Prostate gland (tissue), 2 donors: ENCODE results near the gene SHISA4. TPM values are rescaled to one million over a fixed set of nuclear protein-coding genes. Genes with fewer than 3 reads are reported as not detected.

ENCODE experiments used
- DNase-seq: peaks from one replicate; pipeline ENCODE4 v3.0.0-alpha.2; 2019; ENCODE audit warnings: low spot score
- H3K27ac ChIP-seq, 2 donors: fragments of 200-600 bp; sonication (generic); 2 replicates each; pipeline ENCODE4 v1.5.1; 2017 to 2019
- H3K27me3 ChIP-seq: fragments of 200-600 bp; sonication (generic); replicated peaks from 2 replicates; pipeline ENCODE4 v1.5.1; 2019; ENCODE audit not compliant: insufficient read depth
- H3K36me3 ChIP-seq, 2 donors: fragments of 200-600 bp; sonication (generic); 1 replicate in 1 of 2; 2 replicates in 1 of 2; pipeline versions ENCODE4 v1.5.1 to v1.8.1; 2017 to 2019
- H3K4me1 ChIP-seq: fragments of 200-600 bp; sonication (generic); replicated peaks from 2 replicates; pipeline ENCODE4 v1.5.1; 2019
- H3K4me3 ChIP-seq, 2 donors: fragments of 200-600 bp; sonication (generic); 2 replicates each; pipeline ENCODE4 v1.5.1; 2017 to 2019
- H3K9me3 ChIP-seq: fragments of 200-600 bp; sonication (generic); 2 replicates; pipeline ENCODE4 v1.5.1; 2017
- POLR2A ChIP-seq: fragments of 450-650 bp; IDR thresholded peaks from one replicate; pipeline ENCODE4 v1.6.1; 2016; ENCODE audit warnings: antibody characterized with exemption, mild to moderate bottlenecking
- POLR2AphosphoS5 ChIP-seq: sonication (generic); formaldehyde crosslinking; IDR thresholded peaks from one replicate; pipeline ENCODE4 v1.6.1; 2017; ENCODE audit warnings: antibody characterized with exemption
- WGBS: methylation state at CpG from one replicate; pipeline ENCODE4 v1.1.5; 2018; 5-methylcytosine and 5-hydroxymethylcytosine counted together
- intact Hi-C: fragments of 100-400 bp; cut with DNase I; formaldehyde crosslinking; loops from one replicate; pipeline ENCODE4 v1.14.2; 2022
- total RNA-seq, 2 donors: library from RNA; depleted of rRNA; stranded (reverse); fragments of >200 nt; gene quantifications; one replicate each; pipeline ENCODE4 v1.1.0, GENCODE V29; 2016
- TF ChIP-seq, protein P1 (sequence below), 4 experiments: fragments of 200-600 bp in 2 of 4; fragments of 450-650 bp in 2 of 4; sonication (generic) in 2 of 4; IDR thresholded peaks; 1 replicate in 3 of 4; 2 replicates in 1 of 4; pipeline ENCODE4 v1.5.1; 2016 to 2019; ENCODE audit warnings: antibody characterized with exemption in 4 of 4, mild to moderate bottlenecking in 2 of 4, moderate library complexity in 2 of 4

Gene SHISA4
- total RNA-seq, 2 donors from 2014 or later: 24.5 to 61.9 TPM

- intact Hi-C loops: no loop called here
These were observed 13.5 kb downstream of the SHISA4 start for GRCh38 chr1:201902198-201902597.

DNA sequence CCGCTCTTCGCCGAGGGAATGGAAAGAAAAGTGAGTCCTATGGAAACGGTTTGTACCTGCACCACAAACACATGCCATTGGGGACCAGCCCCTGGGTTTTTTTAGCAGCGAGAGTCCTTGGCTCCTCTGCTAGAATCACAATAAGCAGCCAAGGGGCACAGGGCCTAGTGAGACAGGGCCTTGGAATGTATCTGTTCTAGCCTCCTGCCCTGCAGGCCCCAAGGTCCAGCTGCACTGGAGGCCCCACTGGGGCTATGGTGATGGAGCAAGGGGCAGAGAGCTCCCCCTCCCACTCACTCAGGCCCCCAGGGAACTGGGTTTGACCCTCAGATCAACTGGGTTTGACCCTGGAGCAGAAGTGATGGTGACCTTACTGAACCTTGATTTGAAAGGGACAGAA is 14.4 kb downstream of the SHISA4 start:
- no peaks in the 10 kb centered on the region for H3K9me3 ChIP-seq
- no peak for DNase-seq
- peak overlapping the region; percentile 70 to 78 for H3K27ac ChIP-seq
- no peaks in the 10 kb centered on the region for H3K27me3 ChIP-seq
- intact Hi-C loops: no loop called here
- no peaks in the 10 kb centered on the region for H3K4me1 ChIP-seq
- WGBS: 64% methylated on average over 5 of the region's 5 CpGs
- H3K36me3 ChIP-seq: no peaks in the 10 kb centered on the region
- peak; percentile 11 for TF ChIP-seq POLR2AphosphoS5
- TF ChIP-seq, protein P1, sequence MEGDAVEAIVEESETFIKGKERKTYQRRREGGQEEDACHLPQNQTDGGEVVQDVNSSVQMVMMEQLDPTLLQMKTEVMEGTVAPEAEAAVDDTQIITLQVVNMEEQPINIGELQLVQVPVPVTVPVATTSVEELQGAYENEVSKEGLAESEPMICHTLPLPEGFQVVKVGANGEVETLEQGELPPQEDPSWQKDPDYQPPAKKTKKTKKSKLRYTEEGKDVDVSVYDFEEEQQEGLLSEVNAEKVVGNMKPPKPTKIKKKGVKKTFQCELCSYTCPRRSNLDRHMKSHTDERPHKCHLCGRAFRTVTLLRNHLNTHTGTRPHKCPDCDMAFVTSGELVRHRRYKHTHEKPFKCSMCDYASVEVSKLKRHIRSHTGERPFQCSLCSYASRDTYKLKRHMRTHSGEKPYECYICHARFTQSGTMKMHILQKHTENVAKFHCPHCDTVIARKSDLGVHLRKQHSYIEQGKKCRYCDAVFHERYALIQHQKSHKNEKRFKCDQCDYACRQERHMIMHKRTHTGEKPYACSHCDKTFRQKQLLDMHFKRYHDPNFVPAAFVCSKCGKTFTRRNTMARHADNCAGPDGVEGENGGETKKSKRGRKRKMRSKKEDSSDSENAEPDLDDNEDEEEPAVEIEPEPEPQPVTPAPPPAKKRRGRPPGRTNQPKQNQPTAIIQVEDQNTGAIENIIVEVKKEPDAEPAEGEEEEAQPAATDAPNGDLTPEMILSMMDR (IDR thresholded peaks at IDR 0.05): no peak
- H3K4me3 ChIP-seq: no peak overlapping the region

More at GRCh38 chr1:201902198-201902597, 13.5 kb downstream of the SHISA4 start:
- TF ChIP-seq POLR2A (no peak), POLR2AphosphoS5 (no peak)
- TF ChIP-seq, protein P1 (IDR thresholded peaks at IDR 0.05): no peak
- Histone ChIP-seq H3K4me3 (no peak overlapping the region), H3K9me3 (no peaks in the 10 kb centered on the region), H3K36me3 (no peaks in the 10 kb centered on the region), H3K4me1 (no peaks in the 10 kb centered on the region), H3K27ac (peak overlapping the region; percentile 70 to 78), H3K27me3 (no peaks in the 10 kb centered on the region)
- DNase-seq: no peak
- WGBS: 78% methylated on average over 3 of the region's 3 CpGs

DNA sequence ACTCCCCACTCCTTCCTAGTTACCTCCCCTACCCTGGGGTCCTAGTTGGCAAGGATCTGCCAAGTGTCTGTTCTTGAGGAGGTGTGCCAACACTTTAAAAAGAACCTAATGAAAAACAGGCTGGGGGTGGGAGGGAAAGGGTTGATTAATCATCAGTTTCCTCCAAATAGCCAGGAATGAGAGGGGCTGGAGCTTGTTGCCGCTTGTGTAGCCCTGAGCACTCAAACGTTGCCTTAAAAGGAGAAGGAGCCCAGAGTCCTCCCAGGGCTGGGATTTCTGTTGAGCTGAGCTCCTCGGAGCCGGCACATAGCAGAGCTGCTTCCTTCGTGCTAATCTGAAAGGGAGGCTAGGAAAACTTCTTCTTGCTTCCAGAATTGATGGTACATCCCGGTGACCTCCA is 15.9 kb downstream of the SHISA4 start:
- intact Hi-C loops: no loop called here
- DNase-seq: peak; percentile 31
- Histone ChIP-seq H3K9me3 (no peaks in the 10 kb centered on the region), H3K4me3 (no peak overlapping the region), H3K36me3 (no peaks in the 10 kb centered on the region), H3K27ac (peak overlapping the region; percentile 70 to 78), H3K4me1 (no peaks in the 10 kb centered on the region), H3K27me3 (no peaks in the 10 kb centered on the region)
- TF ChIP-seq, protein P1 (IDR thresholded peaks at IDR 0.05): no peak
- TF ChIP-seq POLR2AphosphoS5: peak; percentile 41
- WGBS: 16% methylated on average over 6 of the region's 6 CpGs

DNA sequence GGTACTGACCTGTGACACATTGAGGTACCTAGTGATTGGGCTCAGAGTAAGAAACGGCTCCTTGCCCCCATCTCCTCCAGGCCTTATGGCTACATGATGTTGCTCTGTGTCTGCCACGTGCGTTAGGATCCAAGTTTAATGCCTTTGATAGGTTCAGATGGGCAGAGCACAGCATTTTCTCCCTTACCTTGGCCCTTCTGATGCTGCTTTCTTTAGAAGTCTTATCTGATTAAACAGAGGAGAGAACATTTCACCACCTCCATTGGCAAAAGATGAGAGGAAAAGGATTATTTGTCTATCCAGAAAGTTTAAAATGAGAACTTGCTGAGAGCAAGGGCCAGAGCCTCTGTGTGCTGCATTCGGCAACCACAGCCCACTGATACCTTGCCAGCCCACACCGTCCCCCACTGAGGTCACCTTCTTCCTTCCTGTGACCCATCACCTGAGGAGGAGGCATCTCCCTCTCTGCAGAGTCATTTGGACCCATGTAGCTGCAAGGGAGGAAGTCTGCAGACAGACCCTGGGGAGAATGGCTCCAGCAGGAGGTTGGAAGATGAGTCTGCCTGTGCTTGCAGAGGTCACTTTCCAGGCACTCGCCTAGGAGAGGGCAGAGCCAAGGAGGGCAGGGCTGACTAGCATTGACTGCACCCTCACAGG is 16.7 kb downstream of the SHISA4 start:
- no peak for DNase-seq
- H3K4me1 ChIP-seq: no peaks in the 10 kb centered on the region
- no peaks in the 10 kb centered on the region for H3K36me3 ChIP-seq
- no peak overlapping the region for H3K4me3 ChIP-seq
- no peaks in the 10 kb centered on the region for H3K9me3 ChIP-seq
- H3K27ac ChIP-seq: peak overlapping the region; percentile 70 to 78
- 11% methylated on average over 6 of the region's 6 CpGs for WGBS
- TF ChIP-seq, protein P1 (IDR thresholded peaks at IDR 0.05): no peak
- H3K27me3 ChIP-seq: no peaks in the 10 kb centered on the region
- intact Hi-C loops: no loop called here

DNA sequence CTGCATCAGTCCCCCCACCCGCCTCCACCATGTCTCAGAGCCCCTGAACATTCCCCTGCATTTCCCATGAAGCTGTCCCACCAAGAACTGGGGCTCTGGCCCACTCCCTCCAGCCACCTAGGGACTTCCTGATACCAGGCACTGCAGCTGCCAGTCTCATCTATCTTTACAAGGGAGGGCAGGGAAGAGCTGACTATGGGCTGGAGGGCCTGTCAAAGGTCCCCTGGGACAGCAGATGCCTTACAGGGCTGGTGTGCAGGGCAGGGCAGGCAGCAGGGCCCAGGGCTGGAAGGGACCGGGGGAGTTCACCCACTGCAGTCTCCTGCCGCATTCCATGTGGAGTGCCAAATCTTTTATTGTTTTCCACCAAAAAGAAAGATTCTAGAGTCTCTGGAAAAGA is 17.6 kb downstream of the SHISA4 start:
- no peaks in the 10 kb centered on the region for H3K27me3 ChIP-seq
- no peak for DNase-seq
- H3K36me3 ChIP-seq: no peaks in the 10 kb centered on the region
- 74% methylated on average over 3 of the region's 3 CpGs for WGBS
- peak overlapping the region; percentile 70 to 78 for H3K27ac ChIP-seq
- TF ChIP-seq, protein P1 (IDR thresholded peaks at IDR 0.05): no peak
- no peak for TF ChIP-seq POLR2A
- no peak for TF ChIP-seq POLR2AphosphoS5
- H3K9me3 ChIP-seq: no peaks in the 10 kb centered on the region
- no peak overlapping the region for H3K4me3 ChIP-seq
- intact Hi-C loops: no loop called here
- no peaks in the 10 kb centered on the region for H3K4me1 ChIP-seq
